22Rv1 (cell line): ENCODE data around the gene CRADD.

Experiments used
- CTCF ChIP-seq: fragments of 450-650 bp; IDR thresholded peaks from 2 replicates; pipeline ENCODE4 v1.5.1; 2017; ENCODE audit warnings: mild to moderate bottlenecking
- ZFX ChIP-seq: fragments of 450-650 bp; IDR thresholded peaks from 2 replicates; pipeline ENCODE4 v1.6.1; 2017; ENCODE audit warnings: antibody characterized with exemption, borderline replicate concordance

- no peak for TF ChIP-seq CTCF
- TF ChIP-seq ZFX, result no peak
Measured at GRCh38 chr12:93733358-93733757, 56.2 kb downstream of the CRADD start.
